GM19328 (cell line): Measurements from ENCODE around the gene PRSS33.

ENCODE experiments used
- ATAC-seq: cut with Tn5 transposase; IDR thresholded peaks from one replicate; pipeline ENCODE4 v1.9.1; 2021; ENCODE audit warnings: mild to moderate bottlenecking, moderate library complexity; ENCODE audit not compliant: unreplicated experiment

Gene PRSS33

DNA sequence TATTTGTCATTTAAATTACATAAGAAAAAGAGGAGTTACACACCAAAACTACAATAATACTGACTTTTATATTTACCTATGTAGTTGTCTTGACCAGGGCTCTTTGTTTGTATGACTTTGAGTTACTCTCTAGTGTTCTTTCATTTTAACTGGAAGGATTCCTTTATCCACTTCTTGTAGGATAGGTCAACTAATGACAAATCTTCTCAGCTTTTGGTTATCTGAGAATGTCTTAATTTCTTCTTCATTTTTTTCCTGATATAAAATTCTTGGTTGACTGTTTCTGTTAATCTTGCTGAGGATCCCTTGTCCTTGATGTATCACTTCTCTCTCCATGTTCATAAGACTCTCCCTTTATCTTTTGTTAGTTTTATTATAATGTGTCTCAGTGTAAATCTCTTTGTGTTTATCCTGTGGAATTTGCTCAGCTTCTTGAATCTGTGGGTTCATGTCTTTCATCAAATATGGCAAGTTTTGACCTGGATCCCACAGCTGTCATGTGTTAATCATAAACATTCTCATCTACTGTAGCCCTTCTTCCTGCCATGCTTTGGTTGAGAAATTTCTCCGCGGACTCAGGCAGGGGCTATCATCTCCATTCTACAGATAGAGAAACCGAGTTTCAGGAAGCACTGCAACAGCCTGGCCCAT is 16.3 kb upstream of the PRSS33 start:
- ATAC-seq: no peak

DNA sequence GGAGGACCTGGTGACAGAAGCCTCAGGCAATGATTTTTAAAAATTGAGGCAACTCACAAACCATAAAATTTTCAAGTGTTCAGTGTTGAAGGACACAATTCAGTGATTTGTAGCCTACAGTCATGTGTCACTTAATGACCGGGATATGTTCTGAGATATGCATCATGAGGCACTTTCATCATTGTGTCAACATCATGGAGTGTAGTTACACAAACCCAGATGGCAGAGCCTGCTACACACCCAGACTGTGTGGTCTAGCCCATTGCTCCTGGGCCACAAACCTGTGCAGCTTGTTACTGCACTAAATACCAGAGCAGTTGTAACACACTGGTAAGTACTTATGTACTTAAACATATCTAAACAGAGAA is 12.5 kb upstream of the PRSS33 start:
- no peak for ATAC-seq

DNA sequence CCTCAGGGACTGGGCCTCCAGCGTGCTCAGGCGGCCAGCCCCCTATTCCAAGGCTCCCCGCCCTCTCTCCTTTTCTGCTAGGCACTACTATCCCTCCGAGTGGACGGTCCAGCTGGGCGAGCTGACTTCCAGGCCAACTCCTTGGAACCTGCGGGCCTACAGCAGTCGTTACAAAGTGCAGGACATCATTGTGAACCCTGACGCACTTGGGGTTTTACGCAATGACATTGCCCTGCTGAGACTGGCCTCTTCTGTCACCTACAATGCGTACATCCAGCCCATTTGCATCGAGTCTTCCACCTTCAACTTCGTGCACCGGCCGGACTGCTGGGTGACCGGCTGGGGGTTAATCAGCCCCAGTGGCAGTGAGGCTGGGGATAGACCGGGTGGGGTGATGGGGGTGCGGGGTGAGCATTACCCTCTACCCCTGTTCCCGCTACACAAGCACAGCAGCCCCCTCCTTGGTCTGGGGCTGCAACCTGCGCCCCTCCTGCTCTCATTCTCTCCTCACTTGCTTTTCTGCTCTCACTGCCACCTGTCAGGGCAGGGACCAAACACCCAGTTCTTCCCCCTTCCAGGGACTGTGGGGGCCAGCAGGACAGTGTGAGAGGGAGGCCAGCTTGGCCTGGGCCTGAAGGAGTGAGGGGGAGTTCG is 12.0 kb upstream of the PRSS33 start:
- ATAC-seq: no peak

DNA sequence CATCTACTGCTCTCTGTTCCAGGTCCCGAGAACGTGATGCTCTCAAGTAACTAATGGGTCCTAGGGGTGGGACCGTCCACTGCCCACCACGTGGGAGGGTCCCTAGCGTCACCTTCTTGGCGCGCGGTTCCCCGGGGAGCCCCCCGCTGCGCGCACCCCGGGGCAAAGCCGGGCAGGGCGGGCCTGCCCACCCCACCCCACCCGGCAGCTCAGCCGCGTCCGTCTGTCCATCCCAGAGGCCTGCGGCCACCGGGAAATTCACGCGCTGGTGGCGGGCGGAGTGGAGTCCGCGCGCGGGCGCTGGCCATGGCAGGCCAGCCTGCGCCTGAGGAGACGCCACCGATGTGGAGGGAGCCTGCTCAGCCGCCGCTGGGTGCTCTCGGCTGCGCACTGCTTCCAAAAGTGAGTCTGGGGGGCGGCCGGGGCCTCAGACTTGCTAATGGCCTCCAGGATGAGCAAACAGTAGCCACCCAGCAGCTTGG is 11.4 kb upstream of the PRSS33 start:
- no peak for ATAC-seq

DNA sequence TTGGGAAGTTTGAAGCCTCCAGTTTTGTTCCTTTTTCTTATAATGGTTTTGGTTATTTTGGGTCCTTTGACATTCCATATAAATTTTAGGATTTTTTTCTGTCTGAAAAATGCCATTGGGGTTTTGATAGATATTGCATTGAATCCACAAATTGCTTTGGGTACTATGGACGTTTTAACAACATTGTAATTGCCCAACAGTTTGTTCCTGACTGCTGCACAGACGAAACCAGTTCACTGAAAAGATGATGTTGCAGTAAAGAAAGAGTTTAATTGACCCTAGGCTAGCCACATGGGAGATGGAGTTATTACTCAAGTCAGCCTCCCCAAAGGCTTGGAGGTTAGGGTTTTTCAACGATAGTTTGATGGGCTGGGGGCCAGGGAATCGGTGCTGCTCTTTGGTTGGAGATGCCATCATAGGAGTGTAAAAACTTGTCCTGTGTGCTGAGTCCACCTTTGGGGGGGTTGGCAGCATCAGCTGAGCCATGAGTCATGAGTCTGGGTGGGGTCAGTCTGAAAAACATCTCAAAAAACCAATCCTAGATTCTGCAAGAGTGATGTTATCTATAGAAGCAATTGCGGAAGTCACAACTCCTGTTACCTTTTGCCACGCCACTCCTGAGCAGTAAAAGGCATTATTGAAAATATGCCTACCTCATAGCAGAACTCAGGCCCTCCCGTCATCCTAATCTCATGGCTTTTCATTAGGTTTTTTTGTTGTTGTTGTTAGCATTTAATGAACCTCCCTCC is 8.2 kb upstream of the PRSS33 start:
- no peak for ATAC-seq

DNA sequence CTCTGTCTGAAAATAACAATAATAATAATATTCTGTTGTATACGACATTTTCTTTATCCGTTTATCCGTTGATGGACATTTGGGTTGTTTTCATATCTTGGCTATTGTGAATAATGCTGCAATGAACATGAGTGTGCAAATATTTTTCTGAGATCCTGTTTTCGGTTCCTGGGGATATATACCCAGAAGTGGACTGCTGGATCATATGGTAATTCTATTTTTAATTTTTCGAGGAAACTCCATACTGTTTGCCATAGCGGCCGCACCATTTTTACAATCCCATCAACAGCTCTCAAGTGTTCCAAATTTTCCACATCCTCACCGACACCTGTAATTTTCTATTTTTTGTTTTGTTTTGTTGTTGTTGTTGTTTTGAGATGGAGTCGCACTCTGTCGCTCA is 5.6 kb upstream of the PRSS33 start:
- no peak for ATAC-seq

DNA sequence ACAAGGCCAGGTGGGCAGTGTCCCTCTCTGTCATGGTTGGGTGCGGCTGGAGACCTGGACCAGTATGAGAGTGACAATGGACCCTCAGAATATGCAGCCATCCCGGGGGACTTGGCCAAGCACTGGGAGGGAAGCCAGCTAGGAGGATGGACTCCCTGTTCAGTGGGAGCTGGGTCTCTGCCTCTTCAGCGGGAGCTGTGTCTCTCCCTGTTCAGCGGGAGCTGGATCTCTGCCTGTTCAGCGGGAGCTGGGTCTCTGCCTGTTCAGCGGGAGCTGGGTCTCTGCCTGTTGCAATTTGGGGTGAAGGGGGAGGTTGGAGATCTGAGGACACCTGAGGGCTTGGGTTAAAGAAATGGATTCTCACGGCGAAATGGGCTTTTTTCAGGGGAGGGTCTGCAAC is 3.8 kb upstream of the PRSS33 start:
- ATAC-seq: no peak

DNA sequence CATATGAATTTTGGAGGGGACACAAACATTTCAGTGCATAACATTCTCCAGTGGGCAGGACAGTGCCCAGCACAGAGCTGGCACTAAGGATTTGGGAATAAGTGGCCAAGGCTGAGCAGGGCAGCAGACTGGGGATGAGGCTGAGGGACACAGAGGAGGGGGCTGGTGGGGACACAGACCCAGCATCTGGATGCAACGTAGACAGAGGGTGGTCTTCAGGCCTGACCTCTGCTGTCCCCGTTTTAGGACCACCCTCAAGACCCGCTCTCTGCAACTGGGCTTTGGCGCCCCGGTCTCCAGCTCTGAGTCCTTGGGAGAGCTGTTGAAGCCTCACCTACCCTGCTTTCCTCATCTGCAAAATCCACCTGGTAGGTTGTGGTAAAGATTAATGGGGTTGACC is 3.3 kb upstream of the PRSS33 start:
- no peak for ATAC-seq

DNA sequence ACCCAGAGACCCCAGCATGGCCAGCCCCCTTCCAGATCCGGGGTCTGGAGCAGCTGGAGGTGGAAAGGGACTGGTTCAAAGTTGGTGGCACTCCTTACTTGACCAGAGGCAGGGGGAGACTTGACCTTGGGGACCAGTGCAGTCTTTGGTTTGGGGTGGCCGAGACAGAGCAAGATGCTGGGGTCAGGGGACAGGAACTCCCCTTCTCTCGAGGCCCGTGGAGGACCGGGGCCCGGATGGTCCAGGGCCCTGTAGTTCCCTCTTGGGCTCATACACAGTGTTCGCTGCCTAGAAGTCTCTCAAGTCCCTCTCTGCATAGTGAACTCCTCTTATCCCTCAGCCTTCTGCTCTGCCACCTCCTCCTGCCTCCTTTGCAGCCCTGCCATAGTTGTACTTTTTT is 601 bp upstream of the PRSS33 start:
- ATAC-seq: no peak

DNA sequence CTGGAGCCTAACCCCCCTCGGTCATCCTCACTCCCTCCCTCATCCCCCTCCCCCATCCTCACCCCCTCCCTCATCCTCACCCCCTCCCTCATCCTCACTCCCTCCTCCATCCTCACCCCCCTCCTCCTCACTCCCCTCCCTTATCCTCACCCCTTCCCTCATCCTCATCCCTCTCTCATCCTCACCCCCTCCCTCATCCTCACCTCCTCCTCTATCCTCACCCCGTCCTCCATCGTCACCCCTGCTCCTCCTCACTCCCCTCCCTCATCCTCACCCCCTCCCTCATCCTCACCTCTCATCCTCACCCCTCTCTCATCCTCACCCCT is 571 bp downstream of the PRSS33 start:
- no peak for ATAC-seq

DNA sequence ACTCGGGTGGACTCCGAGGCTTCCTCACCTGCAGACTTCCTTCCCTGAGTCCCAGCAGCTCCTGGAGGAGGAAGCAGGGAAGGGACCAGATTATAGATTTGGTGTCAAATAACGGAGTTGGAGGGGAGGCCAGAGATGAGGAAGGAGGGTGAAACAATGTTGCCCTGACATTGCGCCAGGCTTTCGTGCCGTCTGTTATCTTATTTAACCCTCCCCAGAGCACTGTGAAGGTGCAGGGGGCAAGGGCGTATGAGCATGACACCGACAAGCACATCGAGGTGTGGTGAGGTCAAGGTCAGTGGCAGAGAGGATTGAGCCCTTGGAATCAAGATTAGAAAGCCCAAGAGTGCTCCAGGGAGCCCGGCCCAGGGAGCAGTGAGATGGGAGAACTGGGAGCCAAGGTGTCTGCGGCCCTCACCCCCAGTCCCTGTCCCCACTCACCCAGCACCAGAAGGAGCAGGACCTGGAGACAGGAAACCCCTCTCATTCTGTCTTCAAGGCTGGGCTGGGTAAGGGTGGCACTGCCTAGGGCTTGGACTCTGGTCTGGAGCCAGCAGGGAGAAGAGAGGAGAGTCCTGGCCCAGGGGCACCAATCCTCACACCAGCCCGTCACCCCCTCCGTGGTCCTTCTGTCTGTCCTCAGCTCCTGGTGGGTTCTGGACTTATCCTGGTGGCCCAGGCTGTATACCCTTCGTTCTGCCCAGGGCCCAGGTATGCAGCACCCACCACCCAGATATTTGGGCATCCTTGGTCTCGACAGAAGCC is 1.1 kb downstream of the PRSS33 start:
- no peak for ATAC-seq

DNA sequence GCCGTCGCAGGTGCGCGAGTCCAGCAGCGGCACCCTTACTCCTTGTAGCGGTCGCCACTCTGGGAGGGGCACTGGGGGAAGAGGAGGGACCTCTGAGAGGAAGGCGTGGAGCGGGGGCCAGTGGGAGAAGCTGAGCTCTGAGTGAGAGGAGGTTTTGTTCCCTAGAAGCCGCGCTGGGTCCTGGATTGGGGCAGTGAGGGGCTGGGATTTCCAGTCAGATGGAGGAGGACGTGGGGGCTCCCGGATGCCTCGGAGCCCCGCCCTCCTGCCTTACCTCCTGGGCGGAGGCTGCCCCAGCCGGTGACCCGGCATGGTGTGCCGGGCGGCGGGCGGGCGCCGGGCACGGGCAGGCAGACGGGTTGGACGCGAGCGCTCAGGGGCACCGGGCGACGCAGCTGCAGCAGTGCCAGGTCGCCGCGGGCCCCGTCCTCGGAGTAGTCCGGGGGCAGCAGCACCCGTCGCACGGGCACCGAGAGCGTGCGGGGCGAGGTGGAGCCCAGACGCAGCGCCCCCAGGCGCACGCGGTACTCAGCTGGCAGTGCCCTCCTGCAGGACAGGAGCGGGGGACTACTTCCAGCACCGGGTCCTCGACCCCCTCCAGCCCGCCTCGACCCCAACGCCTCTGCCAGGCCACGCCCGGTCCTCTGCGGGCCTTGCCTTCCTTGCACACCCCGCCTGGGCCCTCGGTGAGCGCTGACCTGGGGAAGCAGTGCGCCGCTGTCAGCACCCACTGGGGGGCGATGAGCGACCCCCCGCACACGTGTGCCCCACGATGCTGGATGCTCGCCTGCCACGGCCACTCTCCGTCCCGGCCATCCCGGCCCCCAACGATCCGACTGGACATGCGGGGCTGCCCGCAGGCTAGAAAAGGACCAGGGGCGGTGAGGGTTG is 2.0 kb downstream of the PRSS33 start:
- ATAC-seq: no peak

DNA sequence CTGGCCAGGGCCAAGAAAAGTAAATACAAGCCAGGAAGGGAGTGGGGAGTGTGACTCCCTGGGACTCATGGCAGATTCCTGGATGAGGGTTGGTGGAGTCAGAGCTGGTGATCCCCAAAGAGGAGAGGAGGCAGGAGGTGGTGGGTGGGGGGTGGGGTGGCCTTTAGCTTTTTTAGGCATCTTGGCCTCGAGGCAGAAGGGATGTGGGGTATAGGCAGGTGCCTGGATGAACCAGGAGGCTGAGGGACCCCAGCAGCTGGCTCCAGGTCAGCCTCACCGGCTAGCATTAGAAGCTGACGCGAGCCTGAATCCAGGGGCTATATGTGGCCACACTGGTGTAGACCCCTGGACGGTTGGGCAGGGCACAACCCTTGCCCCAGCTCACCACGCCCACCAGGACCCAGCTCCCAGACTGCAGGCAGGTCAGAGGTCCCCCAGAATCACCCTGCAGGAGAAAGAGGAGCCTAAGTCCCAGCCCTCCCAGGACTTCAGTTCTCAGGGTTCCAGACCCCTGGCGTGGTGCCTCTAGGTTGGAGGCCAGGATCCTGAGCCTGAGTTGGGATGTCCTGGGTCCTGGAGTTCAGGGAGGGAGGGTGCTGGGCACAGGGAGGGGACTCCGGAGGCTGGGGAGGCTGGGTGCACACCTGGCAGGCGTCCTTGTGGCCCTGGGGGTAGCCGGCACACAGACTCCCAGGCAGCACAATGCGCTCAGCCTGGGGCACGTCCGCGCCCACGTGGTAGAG is 2.8 kb downstream of the PRSS33 start:
- no peak for ATAC-seq

DNA sequence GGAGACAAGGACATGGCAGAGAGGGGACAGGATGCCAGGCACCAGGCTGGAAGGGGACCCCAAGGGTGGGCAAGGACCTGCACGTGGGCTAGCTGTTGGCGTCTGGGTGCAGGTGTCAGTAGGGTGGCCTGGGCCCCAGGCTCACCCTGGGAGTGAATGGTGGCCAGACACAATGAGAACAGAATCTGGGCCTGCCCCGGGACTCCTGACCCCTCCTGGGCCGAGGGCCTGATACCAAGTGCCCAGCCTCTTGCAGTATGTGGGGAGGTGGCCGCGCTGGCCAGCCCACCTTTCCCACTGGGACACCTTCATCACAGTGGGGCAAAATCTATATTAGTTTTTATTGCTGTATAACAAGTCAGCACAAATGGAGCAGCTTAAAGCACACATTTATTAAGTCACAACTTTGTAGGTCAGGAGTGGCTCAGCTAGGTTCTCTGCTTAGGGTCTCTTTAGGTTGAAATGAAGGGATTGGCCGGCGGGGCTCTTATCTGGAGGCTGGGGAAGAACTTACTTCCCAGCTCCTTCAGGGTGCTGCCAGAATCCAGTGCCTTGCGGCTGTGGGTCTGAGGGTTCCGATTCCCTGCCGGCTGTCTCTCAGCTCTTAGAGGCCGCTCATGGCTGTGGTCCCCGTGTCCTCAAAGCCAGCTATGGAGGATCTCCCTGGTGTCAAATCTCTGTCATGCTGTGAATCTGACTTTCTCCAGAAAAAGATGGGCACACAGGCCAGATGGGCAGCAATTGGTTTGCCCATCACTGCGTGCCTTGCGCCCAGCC is 3.6 kb downstream of the PRSS33 start:
- ATAC-seq: no peak

DNA sequence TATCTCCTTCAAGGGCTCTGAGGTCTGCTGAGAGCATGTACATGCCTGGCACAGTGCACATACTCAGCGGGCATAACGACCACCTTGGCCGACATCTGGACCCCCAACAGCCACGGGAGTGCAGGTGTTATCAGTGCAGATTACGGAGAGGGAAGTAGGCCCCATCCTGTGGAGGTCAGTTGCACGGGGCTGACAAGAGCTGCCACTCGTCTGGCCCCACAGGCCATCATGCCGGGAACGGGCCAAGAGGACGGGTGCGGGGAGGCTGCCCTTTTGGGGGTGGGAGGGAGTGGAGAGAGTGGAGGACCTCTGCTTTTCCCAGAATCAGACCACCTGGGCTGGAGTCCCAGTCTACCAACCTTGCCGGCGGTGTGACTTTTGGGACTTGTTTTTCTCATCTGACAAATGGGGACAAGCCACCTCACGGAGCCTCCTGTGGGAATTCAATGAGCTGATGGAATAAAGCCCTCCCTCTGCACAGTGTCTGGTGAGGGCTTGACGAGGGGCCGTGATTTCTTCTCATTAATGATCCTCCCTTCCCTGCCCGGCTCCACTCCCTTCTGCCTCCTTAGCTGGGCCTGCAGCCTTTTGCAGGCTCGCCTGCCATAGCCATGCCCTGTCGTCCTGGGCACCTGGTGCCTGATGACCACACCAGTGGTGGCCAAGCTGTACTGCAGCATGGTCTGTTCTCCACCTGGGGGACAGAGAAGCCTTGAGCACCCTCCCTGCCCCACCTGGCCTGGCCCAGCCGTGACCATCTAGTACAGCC is 4.6 kb downstream of the PRSS33 start:
- no peak for ATAC-seq

DNA sequence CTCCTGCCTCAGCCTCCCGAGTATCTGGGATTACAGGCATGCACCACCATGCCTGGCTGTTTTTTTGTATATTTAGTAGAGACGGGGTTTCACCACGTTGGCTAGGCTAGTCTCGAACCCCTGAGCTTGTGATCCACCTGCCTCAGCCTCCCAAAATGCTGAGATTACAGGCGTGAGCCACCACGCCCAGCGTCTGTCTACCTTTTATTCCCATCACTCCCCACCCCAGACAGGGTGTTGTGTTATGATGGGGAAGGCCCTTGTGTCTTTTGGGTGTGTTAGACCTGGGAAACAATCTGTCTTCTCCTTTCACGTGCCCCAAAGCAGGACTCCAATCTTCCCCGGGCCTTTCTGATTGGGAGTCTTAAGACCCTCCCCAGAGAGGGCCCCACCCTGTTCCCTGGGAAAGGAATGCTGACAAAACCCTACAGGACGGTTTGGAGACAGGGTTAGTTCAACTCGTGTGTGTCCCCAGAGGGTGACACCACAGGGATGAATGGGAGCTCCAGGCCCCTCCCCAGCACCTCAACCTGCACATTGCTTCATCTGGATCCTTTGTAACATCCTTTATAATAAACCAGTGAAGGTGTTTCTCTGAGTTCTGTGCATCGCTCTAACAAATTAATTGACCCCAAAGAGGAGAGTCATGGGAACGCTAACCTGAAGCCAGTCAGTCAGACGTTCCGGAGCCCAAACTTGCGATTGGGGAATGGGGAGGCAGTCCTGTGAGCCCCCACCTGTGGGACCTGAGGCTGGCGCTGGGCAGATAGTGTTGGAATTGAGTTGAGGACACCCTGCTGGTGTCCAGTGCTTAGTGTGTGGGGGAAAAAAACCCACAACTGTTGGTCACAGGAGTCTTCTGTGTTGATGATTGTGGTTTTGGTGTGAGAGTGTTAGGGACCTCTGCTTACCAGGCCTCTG is 7.1 kb downstream of the PRSS33 start:
- no peak for ATAC-seq

DNA sequence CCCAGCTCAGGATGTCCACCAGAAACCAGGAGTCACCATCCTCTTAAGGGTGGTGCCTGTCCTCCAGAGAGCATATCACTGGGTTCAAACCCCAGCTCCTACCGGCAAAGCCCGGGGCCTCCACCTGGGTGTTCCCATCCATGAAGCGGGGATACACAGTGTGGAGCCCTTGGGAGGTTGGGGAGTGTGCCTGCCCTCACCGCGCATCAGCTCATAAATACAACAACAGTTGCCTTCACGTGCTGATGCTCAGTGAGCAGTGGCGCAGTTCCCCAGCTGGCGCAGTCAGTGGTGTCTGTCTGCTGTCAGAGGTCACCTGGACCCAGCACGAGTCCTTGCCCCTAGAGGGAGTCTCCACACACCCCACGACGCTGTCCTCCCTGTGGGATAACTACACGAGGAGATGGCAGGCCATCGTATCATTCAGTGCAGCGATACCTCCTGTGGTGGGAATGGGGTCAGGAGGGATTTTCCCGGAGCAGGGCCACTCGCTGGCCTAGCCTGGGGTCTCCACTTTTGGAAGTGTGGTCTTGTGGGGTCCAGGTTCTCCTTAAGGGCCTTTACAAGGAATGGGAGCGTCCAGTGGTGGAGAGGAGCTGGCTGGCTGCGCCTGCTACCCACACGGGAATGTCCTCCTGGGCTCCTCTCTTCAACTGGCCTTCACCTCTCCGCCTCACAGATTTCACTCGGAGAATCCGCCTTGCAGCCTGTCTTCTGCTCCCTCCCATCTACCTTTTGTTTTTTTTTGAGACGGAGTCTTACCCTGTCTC is 8.0 kb downstream of the PRSS33 start:
- ATAC-seq: no peak
